GM19452 (cell line): ENCODE data around the gene HOMER1.
"Not testable (repeated sequence)": the region's sequence is repeated elsewhere in the genome, so short reads cannot be mapped to it uniquely, and the experiment has no call there.

ENCODE experiments used
- ATAC-seq: cut with Tn5 transposase; IDR thresholded peaks from one replicate; pipeline ENCODE4 v1.9.1; 2021; ENCODE audit not compliant: unreplicated experiment

The HOMER1 gene

DNA sequence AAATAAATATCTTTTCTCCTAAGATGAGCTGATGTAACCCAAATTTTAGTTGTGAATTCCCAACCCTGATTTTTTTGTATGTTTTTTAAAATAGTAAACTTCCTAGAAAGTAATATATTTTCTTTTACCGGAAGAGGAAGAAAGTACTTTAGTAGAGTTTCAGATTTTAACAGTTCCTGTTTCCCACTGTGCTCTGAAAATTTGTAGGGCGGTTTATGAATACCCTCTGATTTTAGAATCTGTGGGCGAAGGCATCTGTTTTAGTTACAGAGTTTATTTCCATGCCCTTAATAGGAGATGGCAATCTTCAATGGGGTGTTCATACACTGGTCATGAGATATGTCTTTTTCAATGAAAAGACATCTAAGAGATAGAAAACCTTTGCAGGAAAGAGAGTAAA is 3.7 kb upstream of the HOMER1 start:
- ATAC-seq = no peak

- ATAC-seq = no peak
Measured at GRCh38 chr5:79516986-79517385, 3.1 kb upstream of the HOMER1 start.

DNA sequence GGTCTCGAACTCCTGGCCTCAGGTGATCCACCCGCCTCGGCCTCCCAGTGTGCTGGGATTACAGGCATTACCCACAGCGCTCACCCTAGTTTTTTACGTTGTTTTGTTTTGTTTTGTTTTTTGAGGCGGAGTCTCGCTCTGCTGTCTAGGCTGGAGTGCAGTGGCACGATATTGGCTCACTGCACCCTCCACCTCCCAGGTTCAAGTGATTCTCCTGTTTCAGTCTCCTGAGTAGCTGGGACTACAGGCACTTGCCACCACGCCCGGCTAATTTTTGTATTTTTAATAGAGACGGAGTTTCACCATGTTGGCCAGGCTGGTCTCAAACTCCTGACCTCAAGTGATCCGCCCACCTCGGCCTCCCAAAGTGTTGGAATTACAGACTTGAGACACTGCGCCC is 2.4 kb upstream of the HOMER1 start:
- ATAC-seq = not testable (repeated sequence)

DNA sequence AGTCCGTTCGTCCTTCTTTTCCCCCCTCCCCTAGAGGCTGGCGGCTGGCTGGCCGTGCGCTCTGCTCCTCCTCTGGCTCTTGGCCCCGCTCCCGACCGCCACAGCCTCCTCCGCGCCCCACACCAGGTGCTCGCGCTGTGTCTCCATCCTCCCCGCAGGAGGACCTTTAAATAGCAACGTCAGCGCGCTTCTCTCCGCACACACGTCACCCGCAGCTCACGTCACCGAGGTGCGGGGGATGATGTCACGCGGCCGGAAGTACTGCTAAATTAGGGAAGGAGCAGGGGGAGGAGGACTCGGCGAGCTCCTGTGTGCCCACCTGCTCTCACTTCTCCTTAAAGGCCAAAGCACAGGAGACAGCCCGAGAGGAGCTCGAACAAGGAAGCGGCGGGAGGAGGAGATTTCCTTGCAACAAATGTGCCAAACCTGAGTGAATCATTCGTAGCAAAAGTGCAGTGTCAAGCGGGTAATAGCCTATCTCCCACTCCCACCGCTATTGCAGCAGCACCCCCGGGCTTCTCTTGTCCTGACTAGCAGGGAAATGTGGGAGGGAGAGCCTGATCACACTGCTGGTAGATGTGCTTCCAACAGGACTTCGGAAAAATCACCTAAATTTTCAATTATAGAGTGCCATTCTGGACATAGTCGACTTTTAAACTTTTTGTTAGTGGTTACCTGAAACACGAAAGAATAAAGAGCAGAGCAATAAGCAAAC is 614 bp upstream of the HOMER1 start:
- peak; percentile 80 for ATAC-seq

GRCh38 chr5:79513308-79513703 is 628 bp downstream of the HOMER1 start:
- ATAC-seq = no peak

DNA sequence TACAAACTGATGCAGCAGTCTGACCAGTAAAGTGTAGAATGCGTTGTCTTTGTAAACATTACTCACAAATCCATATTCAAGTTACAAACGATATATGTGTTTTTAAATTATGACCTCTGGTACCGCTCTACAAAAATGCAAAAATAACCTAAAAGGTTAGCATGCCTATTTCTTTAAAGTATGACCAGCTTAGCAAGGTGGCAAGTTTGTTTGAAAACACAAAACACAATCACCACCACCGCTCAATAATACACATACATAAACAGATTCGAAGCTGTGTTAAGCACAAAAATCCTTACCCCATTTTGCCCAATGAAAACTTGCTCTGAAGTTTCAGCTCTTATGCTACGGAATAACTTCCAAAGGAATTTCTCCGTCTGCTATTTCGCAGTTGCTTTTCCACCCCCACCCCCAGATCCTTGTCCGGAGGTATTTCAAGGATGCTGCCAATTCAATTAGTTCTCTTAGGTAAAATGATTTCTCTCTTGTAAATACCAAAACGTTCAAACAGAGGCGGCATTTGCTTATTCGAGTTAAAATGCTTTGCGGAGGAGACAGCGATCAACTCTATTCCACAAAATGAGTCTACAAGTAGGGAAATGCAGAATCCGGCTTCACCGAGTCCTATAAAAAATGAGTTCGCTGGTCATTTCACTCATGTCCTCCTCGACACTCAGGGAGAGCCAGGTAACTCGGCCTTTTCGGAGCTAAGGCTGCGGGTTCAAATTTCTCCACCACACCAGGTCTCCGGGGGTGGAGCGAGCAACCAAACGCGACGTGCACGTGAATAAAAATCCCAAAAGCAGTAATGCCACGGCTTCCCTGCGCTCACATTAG is 1.2 kb downstream of the HOMER1 start:
- ATAC-seq = no peak

- ATAC-seq = no peak
Measured at GRCh38 chr5:79512049-79512448, 1.9 kb downstream of the HOMER1 start.

DNA sequence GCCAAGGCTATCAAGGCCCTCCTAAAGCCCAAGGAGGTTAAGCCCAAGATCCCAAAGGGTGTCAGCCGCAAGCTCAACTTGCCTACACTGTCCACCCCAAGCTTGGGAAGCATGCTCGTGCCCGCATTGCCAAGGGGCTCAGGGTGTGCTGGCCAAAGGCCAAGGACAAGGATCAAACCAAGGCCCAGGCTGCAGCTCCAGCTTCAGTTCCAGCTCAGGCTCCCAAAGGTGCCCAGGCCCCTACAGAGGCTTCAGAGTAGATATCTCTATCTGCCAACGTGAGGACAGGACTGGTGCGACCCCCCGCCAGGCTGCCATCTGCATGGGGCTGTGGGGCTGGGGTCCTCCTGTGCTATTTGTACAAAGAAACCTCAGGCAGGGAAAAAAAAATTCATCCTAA is 3.3 kb downstream of the HOMER1 start:
- no peak for ATAC-seq

DNA sequence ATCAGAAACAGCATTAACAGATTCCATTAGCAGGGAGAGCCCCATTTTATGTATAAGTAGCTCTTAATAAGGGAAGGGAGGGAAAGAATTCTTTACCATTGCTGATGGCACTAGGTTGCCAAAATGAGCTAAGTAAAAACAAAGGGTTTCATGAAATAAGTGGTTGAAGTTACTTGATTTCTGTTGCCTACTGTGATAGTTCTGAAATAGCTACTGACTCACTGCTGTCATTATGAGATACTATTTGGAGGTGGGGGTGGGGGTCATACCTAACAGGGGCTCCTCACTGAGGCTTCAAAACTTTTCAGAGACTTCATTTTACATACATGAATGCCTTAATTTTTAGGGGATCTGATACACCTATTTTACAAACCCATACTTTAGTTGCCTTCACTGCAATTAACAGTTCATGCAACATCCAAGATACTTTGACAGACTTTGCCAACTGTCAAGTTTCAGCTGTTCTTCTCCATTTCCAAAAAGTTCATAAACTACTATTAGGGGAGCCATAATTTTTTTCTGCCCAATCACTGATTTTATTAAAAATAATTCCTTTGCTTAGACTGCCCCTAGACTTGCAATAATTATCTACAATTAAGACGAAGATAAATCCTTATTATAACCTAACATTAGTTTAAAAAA is 4.6 kb downstream of the HOMER1 start:
- ATAC-seq = no peak

- no peak for ATAC-seq
Measured at GRCh38 chr5:79508794-79509193, 5.1 kb downstream of the HOMER1 start.

GRCh38 chr5:79508354-79508753 is 5.6 kb downstream of the HOMER1 start:
- no peak for ATAC-seq

DNA sequence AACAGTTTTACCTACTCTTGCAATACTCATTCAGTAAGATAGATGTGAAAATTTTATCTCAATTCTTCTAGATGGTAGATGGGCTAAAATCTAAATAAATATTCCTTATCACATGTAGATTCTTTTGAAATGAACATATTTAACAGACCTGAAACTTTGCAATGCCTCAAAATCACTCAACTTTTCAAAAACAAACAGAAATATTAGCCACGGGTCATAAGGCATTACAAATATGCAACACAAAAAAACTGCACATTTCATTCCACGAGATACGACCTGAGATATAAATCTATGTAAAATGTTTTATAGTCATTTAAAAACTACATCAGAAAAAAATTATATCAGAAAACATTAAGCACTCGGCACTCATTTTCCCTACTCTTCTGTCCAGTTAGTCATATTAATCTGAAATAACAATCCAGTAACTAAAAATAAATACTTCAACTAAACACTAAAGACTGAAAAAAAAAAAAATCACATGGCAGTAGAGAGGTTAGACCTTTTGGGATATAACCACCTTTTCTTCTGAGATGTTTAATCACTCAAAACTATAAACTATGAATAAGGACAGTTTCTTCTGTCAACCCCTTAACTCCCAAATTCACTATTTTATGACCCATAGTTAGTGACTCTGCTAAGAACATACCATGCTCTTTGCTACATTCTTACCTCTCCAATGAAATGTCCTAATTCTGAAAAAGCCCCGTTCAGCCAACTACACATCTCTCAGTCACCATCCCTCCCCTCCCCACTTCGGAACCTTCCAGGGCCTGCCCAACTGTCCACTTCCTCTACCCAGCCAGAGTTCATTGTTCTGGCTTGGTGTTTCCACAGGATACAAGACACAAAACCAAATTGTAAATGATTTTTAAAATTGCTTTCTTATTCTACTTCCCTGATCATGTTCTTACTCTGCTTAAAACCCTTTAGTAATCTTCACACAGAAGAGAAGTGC is 6.4 kb downstream of the HOMER1 start:
- no peak for ATAC-seq

- ATAC-seq = no peak
Measured at GRCh38 chr5:79505138-79505537, 8.8 kb downstream of the HOMER1 start.

DNA sequence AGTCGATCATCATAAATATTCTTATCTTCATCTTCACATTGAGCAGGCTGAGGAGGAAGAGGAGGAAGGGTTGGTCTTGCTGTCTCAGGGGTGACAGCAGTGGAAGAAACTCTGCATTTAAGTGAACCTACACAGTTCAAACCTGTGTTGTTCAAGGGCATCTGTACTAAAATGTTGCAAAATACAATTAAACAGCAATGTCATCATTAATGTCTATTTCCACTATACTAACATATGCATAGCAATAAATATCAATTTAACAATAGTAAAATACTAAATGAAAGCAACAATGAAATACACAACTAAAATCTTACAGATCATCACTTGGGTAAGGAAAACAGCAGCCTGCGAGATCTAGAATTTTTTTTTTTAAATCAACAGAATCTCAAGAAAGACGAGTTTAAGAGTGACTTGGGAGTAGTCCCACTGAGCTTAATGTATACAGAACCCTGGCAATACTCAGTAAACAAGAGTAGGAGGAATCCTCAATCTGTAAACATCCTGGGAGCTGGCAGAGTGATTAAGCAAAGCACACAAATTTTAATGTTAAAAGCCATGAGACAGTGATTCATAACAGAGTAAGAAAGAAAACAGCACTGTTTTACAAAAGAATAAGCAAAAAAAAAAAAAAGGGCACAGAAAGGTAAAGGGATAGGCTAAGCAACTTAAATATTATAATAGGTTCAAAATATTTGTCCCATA is 10.0 kb downstream of the HOMER1 start:
- ATAC-seq = no peak

DNA sequence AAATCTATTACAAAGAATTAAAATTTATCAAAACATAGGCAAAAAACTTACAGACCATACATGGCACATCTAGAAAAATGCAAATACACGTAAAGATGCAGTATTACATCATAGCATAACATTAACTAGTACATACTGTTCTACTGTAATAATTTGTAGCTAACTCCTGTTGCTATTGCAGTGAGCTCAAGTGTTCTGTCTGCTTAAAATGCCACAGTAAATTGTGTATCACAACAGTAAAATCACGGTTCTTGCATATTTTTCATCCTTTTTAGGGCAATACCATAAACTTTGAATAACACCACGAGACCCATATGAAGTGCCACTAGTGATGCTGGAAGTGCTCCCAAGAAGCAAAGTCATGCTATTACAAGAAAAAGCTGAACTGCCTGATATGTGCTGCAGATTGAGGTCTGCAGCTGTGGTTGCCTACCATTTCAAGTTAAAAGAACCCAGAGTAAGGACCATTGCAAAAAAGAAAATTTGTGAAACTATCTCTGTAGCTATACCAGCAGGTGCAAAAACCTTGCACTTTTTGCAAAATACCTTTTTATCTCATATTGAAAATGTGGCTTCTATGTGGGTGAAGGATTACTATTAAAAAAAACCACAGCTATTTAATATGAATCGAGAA is 14.2 kb downstream of the HOMER1 start:
- no peak for ATAC-seq

GRCh38 chr5:79495311-79495710 is 18.6 kb downstream of the HOMER1 start:
- ATAC-seq = no peak

DNA sequence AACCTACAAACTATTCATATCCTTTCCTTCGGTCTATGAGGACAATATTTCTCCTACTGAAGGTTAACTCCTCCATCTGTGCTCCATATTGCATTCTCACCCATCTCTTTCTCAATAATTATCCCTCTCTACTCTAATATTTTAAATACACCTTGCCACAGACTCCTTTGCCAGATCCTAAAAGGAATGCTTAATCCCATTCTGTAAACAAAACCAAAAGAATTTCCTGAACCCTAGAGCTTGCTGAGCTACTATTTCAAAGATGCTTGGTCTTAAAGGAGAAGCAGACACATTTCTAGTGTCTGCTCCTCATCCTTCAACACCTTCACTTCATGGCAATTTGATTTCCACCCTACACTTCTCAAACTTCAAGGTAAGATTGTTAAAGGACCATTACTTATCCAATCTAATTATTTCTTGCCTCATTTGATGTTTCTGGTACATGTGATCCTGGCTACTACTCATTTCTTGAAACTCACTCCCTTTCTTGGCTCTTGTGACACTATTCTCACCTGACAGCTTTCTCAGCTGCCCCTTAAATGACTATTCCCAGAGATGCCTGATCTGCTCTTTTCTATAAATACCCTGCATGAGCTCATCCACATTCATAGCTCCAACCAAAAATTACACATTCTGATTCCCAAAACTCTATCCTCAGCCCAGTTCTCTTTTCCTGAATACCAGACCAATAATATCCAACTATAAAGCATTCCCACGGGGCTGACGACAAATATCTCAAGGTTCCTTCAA is 20.2 kb downstream of the HOMER1 start:
- ATAC-seq = no peak

DNA sequence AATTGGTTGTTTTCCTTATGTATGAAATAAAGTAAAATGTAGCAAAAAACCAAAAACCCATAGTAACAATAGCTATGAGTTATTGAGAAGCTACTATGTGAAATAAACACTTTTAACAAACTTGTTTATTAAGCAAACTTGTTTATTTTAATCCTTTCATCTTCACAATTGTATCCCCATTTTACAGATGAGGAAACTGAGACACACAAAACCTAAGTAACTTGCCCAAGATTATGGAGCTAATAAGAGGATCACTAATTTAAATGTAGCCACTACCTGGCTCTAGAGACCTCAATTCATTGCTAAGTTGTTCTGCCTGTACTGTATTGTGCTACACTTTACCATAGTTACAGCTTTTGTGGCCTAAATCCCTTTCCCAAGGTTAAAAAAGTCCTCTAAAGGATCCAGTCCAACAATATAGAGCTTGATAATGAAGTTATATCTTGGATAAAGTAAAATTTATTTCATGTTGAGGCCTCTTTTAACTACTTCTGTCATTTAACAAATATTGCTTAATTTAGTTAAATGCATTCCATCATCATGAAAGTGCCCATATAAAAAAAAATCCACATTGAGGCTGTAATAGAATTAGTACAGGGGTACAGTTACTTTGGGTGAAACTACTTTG is 22.1 kb downstream of the HOMER1 start:
- no peak for ATAC-seq
